Liver (tissue), 9 donors: Measurements from ENCODE around the gene MYLK2. TPM values are rescaled to one million over a fixed set of nuclear protein-coding genes. Genes with fewer than 3 reads are reported as not detected.

Experiments used
- DNase-seq: peaks from one replicate; pipeline ENCODE4 v3.0.0-alpha.2; 2017; ENCODE audit warnings: low spot score
- H3K27ac ChIP-seq, 2 donors: one replicate each; pipeline ENCODE4 v1.7.0; 2013; ENCODE audit warnings: inconsistent platforms in 2 of 2, low read length in 2 of 2, control low read depth in 1 of 2, low read depth in 1 of 2, mild to moderate bottlenecking in 1 of 2
- H3K27me3 ChIP-seq, 4 donors: one replicate each; pipeline versions ENCODE4 v1.6.1 to v1.7.0; 2013; ENCODE audit warnings: low read length in 3 of 4, inconsistent platforms in 1 of 4, mild to moderate bottlenecking in 1 of 4, moderate library complexity in 1 of 4; ENCODE audit not compliant: control insufficient read depth in 4 of 4, insufficient read depth in 4 of 4
- H3K36me3 ChIP-seq, 4 donors: one replicate each; pipeline versions ENCODE4 v1.6.1 to v1.7.0; 2013; ENCODE audit warnings: low read length in 3 of 4, mild to moderate bottlenecking in 3 of 4, low read depth in 1 of 4, moderate library complexity in 1 of 4; ENCODE audit not compliant: control insufficient read depth in 4 of 4, insufficient read depth in 3 of 4
- H3K4me1 ChIP-seq, 4 donors: one replicate each; pipeline versions ENCODE4 v1.6.1 to v1.7.0; 2013; ENCODE audit warnings: low read length in 3 of 4, mild to moderate bottlenecking in 3 of 4, moderate library complexity in 1 of 4; ENCODE audit not compliant: control insufficient read depth in 4 of 4, insufficient read depth in 4 of 4
- H3K4me3 ChIP-seq, 3 donors: one replicate each; pipeline versions ENCODE4 v1.6.1 to v1.7.0; 2013; ENCODE audit warnings: low read length in 3 of 3, control low read depth in 1 of 3, low read depth in 1 of 3, mild to moderate bottlenecking in 1 of 3
- H3K9ac ChIP-seq, 2 donors: one replicate each; pipeline ENCODE4 v1.7.0; 2013; ENCODE audit warnings: low read length in 2 of 2, mild to moderate bottlenecking in 2 of 2, moderate library complexity in 2 of 2, control low read depth in 1 of 2, low read depth in 1 of 2
- H3K9me3 ChIP-seq, 4 donors: one replicate each; pipeline versions ENCODE4 v1.6.1 to v1.7.0; 2013; ENCODE audit warnings: low read length in 3 of 4; ENCODE audit not compliant: control insufficient read depth in 4 of 4
- ATF3 ChIP-seq: IDR thresholded peaks from 2 replicates; pipeline ENCODE4 v1.6.1; 2016; ENCODE audit warnings: antibody characterized with exemption
- EGR1 ChIP-seq, 2 donors: IDR thresholded peaks; 2 replicates each; pipeline ENCODE4 v1.6.1; 2016 to 2018; ENCODE audit warnings: antibody characterized with exemption in 2 of 2, low read depth in 2 of 2
- FOXA1 ChIP-seq: IDR thresholded peaks from 2 replicates; pipeline ENCODE4 v1.6.1; 2016; ENCODE audit warnings: antibody characterized with exemption
- FOXA2 ChIP-seq: IDR thresholded peaks from 2 replicates; pipeline ENCODE4 v1.6.1; 2016; ENCODE audit warnings: antibody characterized with exemption
- GABPA ChIP-seq, 2 donors: IDR thresholded peaks in 1 of 2; conservative IDR thresholded peaks in 1 of 2; 2 replicates each; pipeline ENCODE4 v1.6.1; 2016; ENCODE audit warnings: antibody characterized with exemption in 2 of 2, mild to moderate bottlenecking in 1 of 2, moderate library complexity in 1 of 2
- HNF4G ChIP-seq: IDR thresholded peaks from 2 replicates; pipeline ENCODE4 v1.6.1; 2016; ENCODE audit warnings: antibody characterized with exemption
- JUND ChIP-seq, 2 donors: IDR thresholded peaks; 2 replicates each; pipeline ENCODE4 v1.6.1; 2016; ENCODE audit warnings: antibody characterized with exemption in 2 of 2
- RAD21 ChIP-seq, 2 donors: IDR thresholded peaks; 2 replicates each; pipeline ENCODE4 v1.6.1; 2016; ENCODE audit warnings: antibody characterized with exemption in 2 of 2, mild to moderate bottlenecking in 2 of 2
- SP1 ChIP-seq: IDR thresholded peaks from 2 replicates; pipeline ENCODE4 v1.6.1; 2018; ENCODE audit warnings: antibody characterized with exemption, mild to moderate bottlenecking
- YY1 ChIP-seq: IDR thresholded peaks from 2 replicates; pipeline ENCODE4 v1.6.1; 2016; ENCODE audit warnings: antibody characterized with exemption, mild to moderate bottlenecking
- ZBTB33 ChIP-seq: IDR thresholded peaks from 2 replicates; pipeline ENCODE4 v1.6.1; 2016; ENCODE audit warnings: antibody characterized with exemption
- WGBS: extraction: QIAGEN DNeasy Blood & Tissue Kit; methylation state at CpG from one replicate; pipeline ENCODE4 v1.1.7; 2013; 5-methylcytosine and 5-hydroxymethylcytosine counted together
- polyA plus RNA-seq, 2 donors: library from polyadenylated mRNA; stranded (reverse) in 1 of 2; unstranded in 1 of 2; fragments of 200-250 nt in 1 of 2; fragments of >200 nt in 1 of 2; fragmentation: Nextera tagmentation in 1 of 2; extraction: Ambion mirVana in 1 of 2; gene quantifications; one replicate each; pipeline versions ENCODE4 v1.2.1 to v1.2.3, GENCODE V29; 2013 to 2015
- total RNA-seq, 2 donors: library from RNA; depleted of rRNA; stranded (reverse); fragments of >200 nt; gene quantifications; one replicate each; pipeline ENCODE4 v1.2.3, GENCODE V29; 2014
- TF ChIP-seq, protein P1 (sequence below): fragments of 150-350 bp; IDR thresholded peaks from 2 replicates; pipeline ENCODE4 v1.5.1; 2017; ENCODE audit warnings: improper control_type of control experiment, low read depth, low read length; ENCODE audit not compliant: missing input control
- TF ChIP-seq, protein P2 (sequence below): IDR thresholded peaks from 2 replicates; pipeline ENCODE4 v1.6.1; 2016; ENCODE audit warnings: antibody characterized with exemption, mild to moderate bottlenecking
- donor health status: healthy.
- donor health status: healthy.
- donor health status: healthy.
- donor health status: healthy.
- donor health status: healthy.

Gene MYLK2
- total and polyA plus RNA-seq, 4 donors: 0.08 to 0.19 TPM; not detected in 2

DNA sequence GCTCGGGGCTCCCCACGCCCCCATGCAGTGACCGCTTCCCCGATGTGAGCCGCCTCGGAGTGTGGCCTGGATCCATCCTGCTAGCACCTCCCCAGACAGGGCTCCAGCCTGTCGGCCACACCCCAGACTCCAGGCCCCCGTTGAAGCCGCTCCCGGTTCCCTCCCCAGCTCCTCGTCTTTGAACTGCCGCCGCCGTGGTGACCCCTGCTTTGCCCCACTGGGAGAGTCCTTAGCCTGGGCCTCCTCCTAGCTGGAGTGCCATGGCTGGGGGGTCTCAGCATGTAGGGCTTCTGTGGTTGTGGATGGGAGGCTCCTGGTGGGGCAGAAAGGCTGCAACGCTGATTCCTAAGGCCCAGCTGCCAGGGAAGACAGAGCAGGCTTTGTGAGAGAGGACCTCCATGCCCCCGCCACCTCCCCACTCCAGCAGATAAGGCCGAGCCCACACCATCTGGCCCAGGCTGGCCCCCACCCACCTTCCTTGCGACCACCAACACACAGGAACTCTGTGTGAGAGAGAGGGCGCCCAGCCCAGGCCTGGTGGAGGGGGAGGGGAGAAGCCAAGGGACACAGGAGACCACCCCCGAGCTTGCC, 14.9 kb downstream of the MYLK2 start:
- Histone ChIP-seq H3K27ac (no peak overlapping the region), H3K9ac (no peak overlapping the region), H3K36me3 (no peaks in the 10 kb centered on the region), H3K4me3 (no peak overlapping the region), H3K4me1 (no peaks in the 10 kb centered on the region), H3K9me3 (no peaks in the 10 kb centered on the region), H3K27me3 (peaks cover 0 to 3% (median 0%) of the 10 kb centered on the region in 4 donors)
- 83% methylated on average over 20 of the region's 20 CpGs for WGBS
- no peak for TF ChIP-seq YY1
- TF ChIP-seq ZBTB33: no peak
- TF ChIP-seq, protein P1, sequence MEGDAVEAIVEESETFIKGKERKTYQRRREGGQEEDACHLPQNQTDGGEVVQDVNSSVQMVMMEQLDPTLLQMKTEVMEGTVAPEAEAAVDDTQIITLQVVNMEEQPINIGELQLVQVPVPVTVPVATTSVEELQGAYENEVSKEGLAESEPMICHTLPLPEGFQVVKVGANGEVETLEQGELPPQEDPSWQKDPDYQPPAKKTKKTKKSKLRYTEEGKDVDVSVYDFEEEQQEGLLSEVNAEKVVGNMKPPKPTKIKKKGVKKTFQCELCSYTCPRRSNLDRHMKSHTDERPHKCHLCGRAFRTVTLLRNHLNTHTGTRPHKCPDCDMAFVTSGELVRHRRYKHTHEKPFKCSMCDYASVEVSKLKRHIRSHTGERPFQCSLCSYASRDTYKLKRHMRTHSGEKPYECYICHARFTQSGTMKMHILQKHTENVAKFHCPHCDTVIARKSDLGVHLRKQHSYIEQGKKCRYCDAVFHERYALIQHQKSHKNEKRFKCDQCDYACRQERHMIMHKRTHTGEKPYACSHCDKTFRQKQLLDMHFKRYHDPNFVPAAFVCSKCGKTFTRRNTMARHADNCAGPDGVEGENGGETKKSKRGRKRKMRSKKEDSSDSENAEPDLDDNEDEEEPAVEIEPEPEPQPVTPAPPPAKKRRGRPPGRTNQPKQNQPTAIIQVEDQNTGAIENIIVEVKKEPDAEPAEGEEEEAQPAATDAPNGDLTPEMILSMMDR: no peak
- TF ChIP-seq ATF3: no peak
- TF ChIP-seq GABPA (IDR thresholded peaks at IDR 0.05 in 1 of 2, conservative IDR thresholded peaks at IDR 0.05 in 1 of 2): no peak
- TF ChIP-seq RAD21 (IDR thresholded peaks at IDR 0.05): no peak
- no peak for TF ChIP-seq HNF4G
- TF ChIP-seq, protein P2, sequence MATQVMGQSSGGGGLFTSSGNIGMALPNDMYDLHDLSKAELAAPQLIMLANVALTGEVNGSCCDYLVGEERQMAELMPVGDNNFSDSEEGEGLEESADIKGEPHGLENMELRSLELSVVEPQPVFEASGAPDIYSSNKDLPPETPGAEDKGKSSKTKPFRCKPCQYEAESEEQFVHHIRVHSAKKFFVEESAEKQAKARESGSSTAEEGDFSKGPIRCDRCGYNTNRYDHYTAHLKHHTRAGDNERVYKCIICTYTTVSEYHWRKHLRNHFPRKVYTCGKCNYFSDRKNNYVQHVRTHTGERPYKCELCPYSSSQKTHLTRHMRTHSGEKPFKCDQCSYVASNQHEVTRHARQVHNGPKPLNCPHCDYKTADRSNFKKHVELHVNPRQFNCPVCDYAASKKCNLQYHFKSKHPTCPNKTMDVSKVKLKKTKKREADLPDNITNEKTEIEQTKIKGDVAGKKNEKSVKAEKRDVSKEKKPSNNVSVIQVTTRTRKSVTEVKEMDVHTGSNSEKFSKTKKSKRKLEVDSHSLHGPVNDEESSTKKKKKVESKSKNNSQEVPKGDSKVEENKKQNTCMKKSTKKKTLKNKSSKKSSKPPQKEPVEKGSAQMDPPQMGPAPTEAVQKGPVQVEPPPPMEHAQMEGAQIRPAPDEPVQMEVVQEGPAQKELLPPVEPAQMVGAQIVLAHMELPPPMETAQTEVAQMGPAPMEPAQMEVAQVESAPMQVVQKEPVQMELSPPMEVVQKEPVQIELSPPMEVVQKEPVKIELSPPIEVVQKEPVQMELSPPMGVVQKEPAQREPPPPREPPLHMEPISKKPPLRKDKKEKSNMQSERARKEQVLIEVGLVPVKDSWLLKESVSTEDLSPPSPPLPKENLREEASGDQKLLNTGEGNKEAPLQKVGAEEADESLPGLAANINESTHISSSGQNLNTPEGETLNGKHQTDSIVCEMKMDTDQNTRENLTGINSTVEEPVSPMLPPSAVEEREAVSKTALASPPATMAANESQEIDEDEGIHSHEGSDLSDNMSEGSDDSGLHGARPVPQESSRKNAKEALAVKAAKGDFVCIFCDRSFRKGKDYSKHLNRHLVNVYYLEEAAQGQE: no peak
- TF ChIP-seq JUND (IDR thresholded peaks at IDR 0.05): no peak
- no peak for TF ChIP-seq FOXA1
- TF ChIP-seq SP1: no peak
- DNase-seq: no peak

GRCh38 chr20:31835554-31835953, 16.4 kb downstream of the MYLK2 start:
- Histone ChIP-seq H3K36me3 (no peaks in the 10 kb centered on the region), H3K9ac (no peak overlapping the region), H3K27me3 (peaks cover 0 to 3% (median 0%) of the 10 kb centered on the region in 4 donors), H3K4me3 (no peak overlapping the region), H3K27ac (no peak overlapping the region), H3K9me3 (no peaks in the 10 kb centered on the region), H3K4me1 (no peaks in the 10 kb centered on the region)
- WGBS: 86% methylated on average over 9 of the region's 9 CpGs
- DNase-seq: no peak
- TF ChIP-seq SP1 (no peak), FOXA2 (no peak), EGR1 (IDR thresholded peaks at IDR 0.05; ENCODE audit: low read depth in 2 of 2) (no peak), FOXA1 (no peak)
